ENCODE results near the gene GUCA2B.
A peak's percentile ranks its signal among the peaks of the same experiment; 100 is the strongest.

GUCA2B gene

DNA sequence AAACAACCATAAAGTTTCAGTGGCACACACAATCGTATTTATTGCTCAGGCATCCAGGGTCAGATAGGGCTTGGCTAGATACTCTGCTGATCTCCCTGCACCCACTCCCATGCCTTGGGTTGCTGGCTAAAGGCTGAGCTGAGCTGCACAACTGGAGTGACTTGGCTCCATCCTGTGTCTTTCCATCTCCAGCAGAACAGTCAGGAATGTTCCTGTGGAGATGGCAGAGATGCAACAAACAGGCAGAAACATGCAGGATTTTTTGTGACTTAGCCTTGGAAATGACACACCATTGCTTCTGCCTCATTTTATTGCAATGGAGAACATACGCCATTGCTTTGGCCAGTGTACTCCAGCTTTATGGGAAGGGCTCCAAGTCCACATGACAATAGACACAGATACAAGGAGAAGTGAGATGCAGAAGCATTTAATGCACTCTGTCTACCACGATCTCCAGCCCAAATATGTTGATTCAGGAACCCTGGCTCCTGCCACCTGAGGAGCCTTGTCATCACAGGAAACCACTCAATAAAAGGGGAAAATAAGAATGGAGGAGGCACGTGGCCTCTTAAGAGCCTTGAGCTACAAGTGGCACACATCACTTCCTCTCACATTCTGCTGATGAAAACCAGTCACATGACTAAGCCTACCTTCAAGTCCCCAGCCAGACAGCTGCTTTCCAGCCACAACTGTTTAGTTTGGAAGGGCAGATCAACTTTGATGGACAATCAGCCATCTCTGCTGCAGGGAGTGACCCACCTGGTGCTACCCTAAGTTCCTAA lies 10.1 kb upstream of the GUCA2B start:
- no peak for DNase-seq (ENCODE audit: low read depth in 2 of 2, low spot score in 1 of 2)

DNA sequence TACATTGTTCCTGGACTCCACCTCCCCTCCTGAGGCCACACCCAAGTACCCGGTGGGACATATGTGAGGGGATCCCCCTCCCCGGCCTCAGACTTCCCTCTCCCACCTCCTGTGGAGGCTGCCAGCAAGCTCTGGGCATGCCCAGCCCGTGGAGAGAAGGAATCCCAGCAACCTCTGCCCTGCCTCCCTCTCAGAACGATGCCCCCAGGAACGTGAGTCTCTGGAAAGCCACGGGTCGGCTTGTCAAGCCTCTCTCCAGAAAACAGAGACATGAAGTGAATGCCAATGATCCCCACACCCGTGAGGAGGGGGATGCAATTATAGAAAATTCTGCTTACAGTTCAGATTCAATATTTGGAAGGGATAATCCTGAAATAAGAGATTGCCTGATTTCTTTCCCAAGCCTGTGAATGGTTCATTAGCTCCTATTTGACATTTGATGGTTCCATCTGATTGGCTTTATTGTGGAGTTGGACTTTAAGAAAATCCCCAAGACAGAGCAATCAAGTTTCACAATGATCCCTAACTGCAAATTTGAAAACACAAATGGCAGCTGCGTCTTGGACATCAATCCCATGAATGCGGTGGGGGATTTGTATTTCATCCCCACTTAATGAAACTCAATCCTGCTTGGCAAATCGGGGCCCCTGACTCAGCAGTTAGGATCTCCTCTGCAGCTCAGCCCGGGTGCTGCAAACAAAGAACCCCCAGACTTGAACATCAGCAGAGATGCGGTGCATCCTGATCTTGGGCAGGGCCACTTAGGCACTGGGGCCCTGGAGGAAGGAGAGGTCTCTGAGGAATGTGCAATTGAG lies 9.1 kb upstream of the GUCA2B start:
- no peak for DNase-seq (ENCODE audit: low read depth in 2 of 2, low spot score in 1 of 2)

- no peak for DNase-seq (ENCODE audit: low read depth in 2 of 2, low spot score in 1 of 2)
Observed at GRCh38 chr1:42144711-42145388, 8.4 kb upstream of the GUCA2B start.

- DNase-seq (ENCODE audit: low read depth in 2 of 2, low spot score in 1 of 2) = no peak
Observed at GRCh38 chr1:42145389-42145716, 7.9 kb upstream of the GUCA2B start.

DNA sequence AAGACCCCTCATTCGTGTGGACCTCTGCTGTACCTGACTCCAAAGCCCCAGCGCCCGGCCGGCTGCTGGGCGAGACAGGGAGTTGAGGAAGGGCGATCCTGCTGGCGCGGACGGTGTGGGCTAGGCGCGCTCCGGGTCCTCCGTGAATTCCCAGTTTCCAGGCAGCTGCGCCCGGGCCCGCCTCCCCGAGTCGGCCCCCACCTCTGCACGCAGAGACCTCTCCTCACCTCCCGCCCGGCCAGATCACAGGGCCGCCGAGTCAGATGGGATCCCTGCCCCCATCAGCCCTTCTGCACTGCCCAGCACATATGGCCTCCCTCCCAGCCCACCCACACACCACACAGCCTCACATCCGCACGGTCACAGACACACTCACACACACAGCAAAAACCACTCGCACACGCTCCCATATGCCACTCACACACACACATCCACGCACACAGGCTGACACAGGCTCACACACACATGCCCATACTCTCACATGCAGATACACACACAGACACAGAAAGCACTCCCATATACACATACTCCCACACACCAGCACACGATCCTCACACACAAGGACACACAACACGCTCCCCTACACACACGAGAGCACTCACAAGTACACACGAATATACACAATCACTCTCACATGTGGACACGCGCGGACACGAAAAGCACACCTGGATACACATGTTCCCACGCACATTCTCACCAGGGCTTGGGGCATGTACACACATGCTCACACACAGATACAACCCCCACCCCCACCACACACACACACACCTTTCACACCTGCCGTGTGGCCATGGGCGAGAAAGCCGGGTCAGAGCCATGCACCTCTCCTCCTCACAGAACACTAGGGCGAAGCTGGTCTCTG lies 7.2 kb upstream of the GUCA2B start:
- DNase-seq (ENCODE audit: low read depth in 2 of 2, low spot score in 1 of 2) = no peak

GRCh38 chr1:42146626-42147320 lies 6.4 kb upstream of the GUCA2B start:
- DNase-seq (ENCODE audit: low read depth in 2 of 2, low spot score in 1 of 2) = peak; percentile 22 to 38

GRCh38 chr1:42148166-42148565 lies 5.0 kb upstream of the GUCA2B start:
- DNase-seq (ENCODE audit: low read depth in 2 of 2, low spot score in 1 of 2) = no peak

DNA sequence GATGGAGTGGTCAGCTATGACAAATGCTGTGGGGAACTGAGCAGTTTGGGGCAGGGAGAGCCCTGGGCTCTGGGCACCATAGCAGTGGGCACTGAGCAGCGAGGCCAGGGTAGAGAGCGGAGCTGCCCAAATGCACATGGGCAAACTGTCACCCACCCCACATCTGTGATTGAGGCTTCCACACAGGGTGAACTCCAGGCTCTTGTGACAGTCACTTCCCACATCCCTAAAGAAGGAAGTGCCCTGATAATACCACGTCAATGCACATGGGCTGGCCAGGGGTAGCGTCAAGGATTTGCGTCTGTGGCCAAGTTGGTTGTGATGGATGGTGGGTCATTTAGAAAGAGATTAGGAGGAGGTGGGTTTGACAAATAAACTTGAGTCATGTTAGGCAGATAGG lies 2.6 kb upstream of the GUCA2B start:
- no peak for DNase-seq (ENCODE audit: low read depth in 2 of 2, low spot score in 1 of 2)

GRCh38 chr1:42152119-42152518 lies 1.1 kb upstream of the GUCA2B start:
- DNase-seq (ENCODE audit: low read depth in 2 of 2, low spot score in 1 of 2) = no peak

- DNase-seq (ENCODE audit: low read depth in 2 of 2, low spot score in 1 of 2) = no peak
Observed at GRCh38 chr1:42153624-42154023, 414 bp downstream of the GUCA2B start.

DNA sequence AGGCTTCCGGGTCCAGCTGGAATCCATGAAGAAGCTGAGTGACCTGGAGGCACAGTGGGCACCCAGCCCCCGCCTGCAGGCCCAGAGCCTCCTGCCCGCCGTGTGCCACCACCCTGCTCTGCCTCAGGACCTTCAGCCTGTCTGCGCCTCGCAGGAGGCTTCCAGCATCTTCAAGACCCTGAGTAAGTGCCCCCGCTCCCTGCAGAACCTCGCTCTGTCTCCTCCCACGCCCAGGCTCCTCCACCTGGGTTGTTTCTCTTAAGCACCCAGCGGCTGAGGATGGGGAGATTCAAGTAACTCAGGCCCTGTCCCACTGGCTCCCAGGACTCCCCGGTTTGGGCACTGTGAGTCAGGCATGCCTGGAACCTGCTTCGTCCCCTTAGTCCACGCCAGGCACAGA lies 1.5 kb downstream of the GUCA2B start:
- no peak for DNase-seq (ENCODE audit: low read depth in 2 of 2, low spot score in 1 of 2)

DNA sequence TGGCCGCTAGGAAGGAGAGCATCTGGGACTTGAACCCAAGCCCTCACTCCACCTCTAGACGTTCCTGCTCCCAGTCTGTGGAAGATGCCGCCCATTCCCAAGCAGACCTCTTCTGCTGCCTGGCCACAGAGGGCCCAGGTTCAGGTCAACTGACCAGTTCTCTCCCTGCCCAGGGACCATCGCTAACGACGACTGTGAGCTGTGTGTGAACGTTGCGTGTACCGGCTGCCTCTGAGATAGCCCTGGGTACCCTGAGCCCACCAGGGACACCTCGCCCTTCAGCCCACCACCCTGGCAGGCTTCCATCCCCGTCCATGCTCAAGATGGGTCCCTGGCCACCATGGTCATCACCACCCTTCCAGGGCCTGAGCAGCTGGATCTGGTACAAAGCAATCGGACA lies 2.2 kb downstream of the GUCA2B start:
- no peak for DNase-seq (ENCODE audit: low read depth in 2 of 2, low spot score in 1 of 2)

- DNase-seq (ENCODE audit: low read depth in 2 of 2, low spot score in 1 of 2) = no peak
Observed at GRCh38 chr1:42157667-42158066, 4.5 kb downstream of the GUCA2B start.

GRCh38 chr1:42158189-42158588 lies 5.0 kb downstream of the GUCA2B start:
- DNase-seq (ENCODE audit: low read depth in 2 of 2, low spot score in 1 of 2) = no peak

DNA sequence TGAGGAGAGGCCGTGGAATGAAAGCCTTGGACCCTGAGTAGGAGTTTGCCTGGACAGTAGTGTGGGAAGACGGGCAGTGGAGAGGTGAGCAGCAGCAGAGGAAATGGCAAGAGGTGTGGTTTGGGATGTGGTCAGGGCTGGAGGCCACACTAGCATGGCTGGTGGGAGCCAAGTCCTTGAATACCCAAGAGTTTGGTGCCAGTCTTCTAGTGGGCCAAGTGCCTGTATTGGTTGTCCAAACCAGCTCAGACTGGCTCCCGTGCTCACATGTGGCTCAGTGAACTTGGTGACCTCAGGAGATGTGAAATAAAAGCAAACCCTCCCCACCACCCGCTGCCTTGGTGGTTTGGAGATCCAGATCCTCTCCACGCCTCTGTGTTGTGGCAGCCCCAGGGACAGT lies 9.0 kb downstream of the GUCA2B start:
- DNase-seq (ENCODE audit: low read depth in 2 of 2, low spot score in 1 of 2) = no peak

- DNase-seq (ENCODE audit: low read depth in 2 of 2, low spot score in 1 of 2) = no peak
Observed at GRCh38 chr1:42163114-42163513, 9.9 kb downstream of the GUCA2B start.

DNA sequence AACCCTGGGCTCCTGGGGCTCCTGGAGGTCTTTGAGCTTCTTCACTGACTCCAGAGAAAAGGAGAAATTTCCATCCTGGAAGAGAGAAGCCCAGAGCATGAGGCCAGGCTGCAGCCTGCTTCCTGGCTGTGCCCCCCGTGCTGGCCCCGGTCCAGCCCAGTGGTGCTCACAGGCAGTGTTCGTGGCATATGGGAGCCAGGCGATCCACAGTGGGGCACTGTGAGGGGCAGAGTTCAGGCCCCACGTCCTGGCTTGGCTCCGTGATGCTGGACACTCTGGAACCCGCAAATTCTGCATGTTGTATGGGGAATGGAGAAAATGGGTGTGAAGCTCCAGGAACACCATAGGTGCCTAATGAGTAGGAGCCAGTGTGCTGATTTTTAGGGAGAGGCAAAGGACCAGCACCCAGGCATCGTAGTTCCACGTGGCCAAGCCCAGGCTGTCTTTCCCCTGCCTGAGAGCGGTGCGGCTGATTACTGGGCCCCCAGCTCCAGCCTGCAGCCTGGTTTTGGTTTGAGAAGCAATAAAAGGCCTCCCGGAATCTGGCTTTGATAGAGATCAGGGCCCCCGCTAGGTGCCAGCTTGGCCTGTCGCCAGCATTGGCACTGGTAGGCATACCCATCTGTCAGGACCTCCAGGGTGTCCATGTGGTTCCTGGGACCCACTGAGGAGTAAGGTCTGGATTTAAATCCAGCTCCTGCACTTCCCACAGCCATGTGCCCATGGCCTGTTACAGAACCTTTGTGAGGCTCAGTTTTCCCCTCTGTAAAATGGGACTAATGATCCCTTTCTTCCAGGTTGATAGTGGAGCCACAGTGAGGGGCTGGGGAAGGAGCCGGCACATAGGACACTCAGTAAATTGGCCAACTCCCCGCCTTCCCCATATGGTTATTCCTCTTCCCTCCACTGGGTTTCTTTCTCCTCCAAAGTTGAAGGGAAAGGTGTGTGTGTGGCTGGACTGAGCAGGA lies 10.6 kb downstream of the GUCA2B start:
- no peak for DNase-seq (ENCODE audit: low read depth in 2 of 2, low spot score in 1 of 2)

DNA sequence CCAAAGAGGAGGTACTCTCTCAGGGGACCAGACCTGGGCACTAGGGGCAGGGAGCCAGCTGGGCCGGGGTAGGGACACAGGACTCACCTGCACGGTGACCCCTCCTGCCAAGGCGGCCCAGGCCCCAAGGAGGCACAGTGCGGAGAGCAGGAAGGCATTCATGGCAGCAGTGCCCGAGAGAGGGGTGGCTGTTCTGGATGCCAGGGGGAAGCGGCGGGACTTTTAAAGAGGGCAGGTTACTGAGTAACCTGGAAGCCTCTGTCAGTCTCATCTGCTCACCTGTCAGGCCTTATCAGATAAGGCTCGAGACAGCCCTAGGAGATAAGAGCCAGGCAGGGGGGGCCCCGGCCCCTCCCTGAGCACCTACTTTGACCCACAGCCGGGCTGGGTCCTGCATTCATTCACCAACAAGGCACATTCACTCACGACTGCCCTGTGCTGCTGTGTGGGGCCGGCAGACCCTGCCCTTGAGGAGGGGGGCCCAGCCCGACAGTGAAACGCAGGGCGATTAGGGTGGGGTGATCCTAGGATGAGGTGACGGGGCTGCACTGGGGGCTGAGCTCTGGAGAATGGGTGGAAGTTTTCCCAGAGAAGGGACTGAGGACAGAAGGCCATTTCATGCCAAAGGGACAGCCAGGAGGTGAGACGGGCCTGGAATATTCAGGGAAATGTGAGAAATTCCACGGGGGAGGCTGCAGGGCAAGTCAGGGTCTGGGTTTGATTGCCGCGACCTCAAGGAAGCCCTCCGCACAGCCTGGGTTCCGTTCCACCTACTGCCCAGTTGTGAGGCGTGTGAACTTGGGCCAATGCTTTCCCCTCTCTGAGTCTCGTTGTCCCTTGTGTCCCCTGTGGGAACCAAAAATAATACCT lies 11.6 kb downstream of the GUCA2B start, which contains the start of gene GUCA2A:
Gene GUCA2A (minus strand): TSS at position 195 of the 870 bp plus-strand sequence. CDS start 33 bp downstream, at position 162.
- DNase-seq (ENCODE audit: low read depth in 2 of 2, low spot score in 1 of 2) = no peak
